ENCODE measurements around the gene LSM3. TPM values are rescaled to one million over a fixed set of nuclear protein-coding genes. Genes with fewer than 3 reads are reported as not detected.

LSM3 gene
- total RNA-seq, 2 donors from 2014 or later = 15.0 to 15.4 TPM

DNA sequence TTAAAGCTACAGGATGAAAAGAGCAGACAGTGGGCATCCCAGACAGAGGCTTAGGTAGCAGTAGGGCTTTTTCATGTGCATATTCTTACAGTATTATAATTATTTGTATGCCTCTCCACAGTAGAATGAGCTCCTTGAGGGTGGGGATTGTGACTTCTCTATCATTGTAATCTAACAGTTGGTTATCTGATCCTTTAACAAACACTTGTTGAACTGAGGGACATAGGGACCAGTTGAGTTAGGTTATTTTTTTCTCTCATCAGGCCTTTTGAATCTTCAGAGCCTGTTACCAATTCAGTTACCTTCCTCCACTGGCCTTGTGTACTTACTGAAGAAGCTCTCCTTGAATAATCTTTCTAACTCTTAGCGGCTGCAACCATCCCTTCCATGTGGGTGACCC is 1.2 kb downstream of the LSM3 start:
- Histone ChIP-seq H3K4me3 (no peak overlapping the region), H3K9me3 (no peaks in the 10 kb centered on the region), H3K4me1 (peaks cover 0 to 23% of the 10 kb centered on the region in 2 donors), H3K36me3 (peaks cover 24% of the 10 kb centered on the region), H3K27me3 (no peaks in the 10 kb centered on the region), H3K27ac (no peak overlapping the region)
- TF ChIP-seq, protein P1, sequence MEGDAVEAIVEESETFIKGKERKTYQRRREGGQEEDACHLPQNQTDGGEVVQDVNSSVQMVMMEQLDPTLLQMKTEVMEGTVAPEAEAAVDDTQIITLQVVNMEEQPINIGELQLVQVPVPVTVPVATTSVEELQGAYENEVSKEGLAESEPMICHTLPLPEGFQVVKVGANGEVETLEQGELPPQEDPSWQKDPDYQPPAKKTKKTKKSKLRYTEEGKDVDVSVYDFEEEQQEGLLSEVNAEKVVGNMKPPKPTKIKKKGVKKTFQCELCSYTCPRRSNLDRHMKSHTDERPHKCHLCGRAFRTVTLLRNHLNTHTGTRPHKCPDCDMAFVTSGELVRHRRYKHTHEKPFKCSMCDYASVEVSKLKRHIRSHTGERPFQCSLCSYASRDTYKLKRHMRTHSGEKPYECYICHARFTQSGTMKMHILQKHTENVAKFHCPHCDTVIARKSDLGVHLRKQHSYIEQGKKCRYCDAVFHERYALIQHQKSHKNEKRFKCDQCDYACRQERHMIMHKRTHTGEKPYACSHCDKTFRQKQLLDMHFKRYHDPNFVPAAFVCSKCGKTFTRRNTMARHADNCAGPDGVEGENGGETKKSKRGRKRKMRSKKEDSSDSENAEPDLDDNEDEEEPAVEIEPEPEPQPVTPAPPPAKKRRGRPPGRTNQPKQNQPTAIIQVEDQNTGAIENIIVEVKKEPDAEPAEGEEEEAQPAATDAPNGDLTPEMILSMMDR (IDR thresholded peaks at IDR 0.05) = no peak
- DNase-seq (ENCODE audit: low spot score) = no peak

DNA sequence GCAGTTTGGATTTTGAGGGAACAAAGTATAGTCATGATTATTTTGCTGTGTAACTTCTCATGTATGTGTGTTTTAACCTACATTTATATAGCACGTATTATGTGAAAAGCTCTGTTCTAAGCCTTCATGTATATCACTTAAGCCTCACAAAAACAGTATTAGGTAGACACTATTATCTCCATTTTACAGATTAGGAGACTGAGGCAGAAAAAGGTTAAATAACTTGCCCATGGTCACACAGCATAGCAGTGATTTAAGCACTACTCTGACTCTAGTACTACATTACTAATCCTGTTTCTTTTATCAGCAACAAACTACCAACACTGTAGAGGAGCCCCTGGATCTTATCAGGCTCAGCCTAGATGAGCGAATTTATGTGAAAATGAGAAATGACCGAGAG is 2.6 kb downstream of the LSM3 start:
- TF ChIP-seq, protein P1 (IDR thresholded peaks at IDR 0.05) = no peak
- no peak overlapping the region for H3K27ac ChIP-seq
- DNase-seq (ENCODE audit: low spot score) = no peak
- peaks cover 0 to 23% of the 10 kb centered on the region in 2 donors for H3K4me1 ChIP-seq
- no peaks in the 10 kb centered on the region for H3K27me3 ChIP-seq
- no peaks in the 10 kb centered on the region for H3K9me3 ChIP-seq
- H3K36me3 ChIP-seq = peaks cover 36% of the 10 kb centered on the region
- no peak overlapping the region for H3K4me3 ChIP-seq

DNA sequence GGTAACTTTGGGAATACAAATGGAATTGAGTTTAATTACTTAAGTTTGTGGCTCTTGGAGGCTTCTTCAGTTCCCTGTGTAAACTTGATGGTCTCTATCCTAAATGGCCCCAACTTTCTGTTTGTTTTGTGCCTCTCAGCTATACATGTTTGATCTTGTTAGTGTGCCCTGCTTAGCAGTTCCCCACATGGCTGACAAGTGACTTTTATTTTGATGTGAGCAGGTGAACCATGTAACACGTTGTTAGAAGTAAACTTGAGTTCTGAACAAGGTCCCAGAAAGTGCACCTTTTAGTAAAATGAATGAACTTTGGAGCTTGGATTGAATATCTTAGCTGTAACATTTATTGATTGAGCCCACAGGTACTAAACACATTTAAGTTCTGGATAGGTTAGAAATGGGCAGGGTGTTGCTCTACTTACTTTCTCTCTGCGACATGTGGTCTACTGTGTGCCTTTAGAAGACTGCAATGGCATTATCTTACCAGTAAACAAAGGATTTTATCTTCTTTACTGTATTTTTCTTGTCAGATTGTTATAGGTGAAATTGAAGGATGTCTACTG is 4.5 kb downstream of the LSM3 start:
- TF ChIP-seq, protein P1 (IDR thresholded peaks at IDR 0.05) = no peak
- peaks cover 0 to 9% of the 10 kb centered on the region in 2 donors for H3K4me1 ChIP-seq
- H3K9me3 ChIP-seq = no peaks in the 10 kb centered on the region
- no peak overlapping the region for H3K4me3 ChIP-seq
- no peak for DNase-seq (ENCODE audit: low spot score)
- no peaks in the 10 kb centered on the region for H3K27me3 ChIP-seq
- no peak overlapping the region for H3K27ac ChIP-seq
- peaks cover 50% of the 10 kb centered on the region for H3K36me3 ChIP-seq

DNA sequence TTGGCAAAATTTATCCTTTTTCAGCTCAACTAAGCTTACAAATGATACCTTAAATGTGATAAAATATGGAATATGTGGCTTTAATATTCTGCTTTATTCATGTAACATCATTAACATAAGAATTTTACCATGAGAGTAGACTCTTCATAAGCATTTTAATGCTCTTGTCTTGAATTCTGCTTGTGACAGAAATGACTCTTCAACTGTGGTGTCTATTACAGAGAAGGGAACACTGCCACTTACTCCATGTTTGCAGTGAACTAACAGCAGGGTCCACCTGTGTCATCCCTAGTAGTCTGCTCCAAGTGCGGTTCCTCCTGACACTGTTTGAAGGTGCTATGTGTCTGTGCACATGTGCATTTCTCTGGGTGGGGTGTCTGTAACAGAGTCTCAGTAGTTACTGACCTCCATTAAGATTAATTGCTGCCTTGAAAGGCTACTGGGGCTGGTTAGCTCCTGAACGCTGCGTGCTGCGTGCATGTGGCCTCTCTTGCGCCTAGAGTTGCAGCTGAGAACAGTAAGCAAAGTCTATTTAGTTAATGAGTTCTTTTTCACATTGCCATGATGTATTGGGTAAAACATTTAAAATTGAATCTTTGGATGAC is 8.3 kb downstream of the LSM3 start:
- no peaks in the 10 kb centered on the region for H3K27me3 ChIP-seq
- DNase-seq (ENCODE audit: low spot score) = no peak
- H3K9me3 ChIP-seq = no peaks in the 10 kb centered on the region
- H3K36me3 ChIP-seq = peaks cover 52% of the 10 kb centered on the region
- no peaks in the 10 kb centered on the region for H3K4me1 ChIP-seq
- H3K27ac ChIP-seq = no peak overlapping the region
- H3K4me3 ChIP-seq = no peak overlapping the region
- TF ChIP-seq, protein P1 (IDR thresholded peaks at IDR 0.05) = no peak

DNA sequence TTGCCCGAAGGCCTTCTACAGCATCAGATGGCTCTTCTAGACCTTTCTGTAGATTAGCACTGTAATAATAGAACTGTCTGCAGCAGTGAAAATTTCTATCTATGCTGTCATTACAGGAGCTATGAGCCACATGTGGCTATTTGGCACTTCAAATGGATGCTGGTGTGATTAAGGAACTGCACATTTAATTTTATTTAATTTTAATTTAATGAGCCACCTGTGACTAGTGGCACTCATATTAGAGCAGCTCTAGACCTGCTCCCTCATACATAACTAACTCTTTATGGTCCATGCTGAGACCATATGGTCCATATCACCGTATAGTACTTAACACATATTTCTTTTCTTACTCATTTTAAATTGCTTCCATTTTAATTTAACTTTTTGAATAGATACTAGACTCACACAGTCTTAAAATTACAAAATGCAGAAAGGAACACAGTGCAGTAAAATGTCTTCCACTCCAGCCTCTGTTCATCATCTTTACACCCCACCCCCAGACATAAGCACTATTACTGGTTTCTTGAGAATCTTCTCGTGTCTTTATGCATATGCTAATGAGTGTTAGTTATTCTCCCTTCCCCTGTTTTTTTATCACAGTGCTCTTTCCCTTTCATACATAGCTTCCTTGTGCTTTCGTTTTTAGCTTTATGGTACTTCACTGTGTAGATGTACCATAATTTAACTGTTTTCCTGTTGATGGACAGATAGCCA is 9.6 kb downstream of the LSM3 start:
- no peaks in the 10 kb centered on the region for H3K27me3 ChIP-seq
- no peak for DNase-seq (ENCODE audit: low spot score)
- H3K27ac ChIP-seq = no peak overlapping the region
- no peaks in the 10 kb centered on the region for H3K4me1 ChIP-seq
- no peak overlapping the region for H3K4me3 ChIP-seq
- peaks cover 41% of the 10 kb centered on the region for H3K36me3 ChIP-seq
- no peaks in the 10 kb centered on the region for H3K9me3 ChIP-seq
- TF ChIP-seq, protein P1 (IDR thresholded peaks at IDR 0.05) = no peak

Data from right atrium auricular region (tissue), 2 donors.